Osteoblast (primary cell): ENCODE measurements around the gene MDM1. TPM values are rescaled to one million over a fixed set of nuclear protein-coding genes. Genes with fewer than 3 reads are reported as not detected.

Experiments used
- DNase-seq: peaks from one replicate; pipeline ENCODE4 v3.0.0; 2011; ENCODE audit warnings: low spot score, mixed read lengths; ENCODE audit not compliant: insufficient read length; ENCODE audit errors: missing footprints
- H2AFZ ChIP-seq: 2 replicates; pipeline ENCODE4 v1.6.0; 2011; ENCODE audit warnings: mild to moderate bottlenecking, low read length
- H3K27ac ChIP-seq: 2 replicates; pipeline ENCODE4 v1.5.1; 2011; ENCODE audit warnings: mild to moderate bottlenecking, low read depth, low read length, moderate library complexity
- H3K27me3 ChIP-seq: 2 replicates; pipeline ENCODE4 v1.6.0; 2012; ENCODE audit warnings: mild to moderate bottlenecking, control low read depth, inconsistent platforms, low read length, moderate library complexity; ENCODE audit not compliant: insufficient read depth
- H3K36me3 ChIP-seq: 2 replicates; pipeline ENCODE4 v1.5.1; 2011; ENCODE audit warnings: mild to moderate bottlenecking, low read length, control low read depth, moderate library complexity; ENCODE audit not compliant: insufficient read depth
- H3K4me1 ChIP-seq: 2 replicates; pipeline ENCODE4 v1.5.1; 2011; ENCODE audit warnings: mild to moderate bottlenecking, low read length, control low read depth, moderate library complexity; ENCODE audit not compliant: insufficient read depth
- H3K4me2 ChIP-seq: 2 replicates; pipeline ENCODE4 v1.6.0; 2011; ENCODE audit warnings: mild to moderate bottlenecking, low read length; ENCODE audit not compliant: insufficient read depth
- H3K4me3 ChIP-seq: fragments of 200-600 bp; sonication (generic); 3 replicates; pipeline ENCODE4 v1.5.1; 2012; ENCODE audit warnings: mild to moderate bottlenecking, low read length, inconsistent platforms; ENCODE audit not compliant: insufficient read depth
- H3K79me2 ChIP-seq: 2 replicates; pipeline ENCODE4 v1.6.0; 2012; ENCODE audit warnings: mild to moderate bottlenecking, low read length, control low read depth, inconsistent platforms; ENCODE audit not compliant: insufficient read depth
- H3K9me3 ChIP-seq: 2 replicates; pipeline ENCODE4 v1.5.1; 2011; ENCODE audit warnings: low read depth, low read length, control low read depth
- H4K20me1 ChIP-seq: 2 replicates; pipeline ENCODE4 v1.6.0; 2012; ENCODE audit warnings: mild to moderate bottlenecking, low read length, control low read depth; ENCODE audit not compliant: insufficient read depth
- CTCF ChIP-seq: IDR thresholded peaks from 2 replicates; pipeline ENCODE4 v1.5.1; 2011; ENCODE audit warnings: mild to moderate bottlenecking, low read depth, low read length, moderate library complexity; ENCODE audit errors: extremely low read depth
- total RNA-seq: library from RNA; depleted of rRNA; stranded (reverse); fragments of >200 nt; gene quantifications from 2 replicates; pipeline ENCODE4 v1.2.3, GENCODE V29; 2012

Gene MDM1
- total RNA-seq, result 28.2 and 29.5 TPM in 2 replicates

- H3K4me3 ChIP-seq, result peak within 1 kb of the TSS; percentile 86
- peak within 1 kb of the TSS; percentile 97 for H3K4me2 ChIP-seq
- no peak for TF ChIP-seq CTCF
- peak within 1 kb of the TSS; percentile 47 for H3K27ac ChIP-seq
- H3K36me3 ChIP-seq, result peaks cover 11% of the 10 kb centered on the region
- peaks cover 11% of the 10 kb centered on the region for H3K79me2 ChIP-seq
- peak within 1 kb of the TSS; percentile 96 for H2AFZ ChIP-seq
- peak; percentile 97 for DNase-seq
- no peaks in the 10 kb centered on the region for H3K9me3 ChIP-seq
- H4K20me1 ChIP-seq, result no peaks in the 10 kb centered on the region
- no peaks in the 10 kb centered on the region for H3K27me3 ChIP-seq
- H3K4me1 ChIP-seq, result peaks cover 15% of the 10 kb centered on the region
Observed at GRCh38 chr12:68331869-68332727, at the start of gene MDM1. Gene MDM1, minus strand, starts transcription at chr12:68332362. Its CDS starts 117 bp downstream, at chr12:68332245.

- H3K79me2 ChIP-seq, result no peaks in the 10 kb centered on the region
- no peak for TF ChIP-seq CTCF
- no peaks in the 10 kb centered on the region for H4K20me1 ChIP-seq
- H3K9me3 ChIP-seq, result no peaks in the 10 kb centered on the region
- H3K4me3 ChIP-seq, result no peak overlapping the region
- no peak overlapping the region for H3K4me2 ChIP-seq
- no peak for DNase-seq
- H3K27me3 ChIP-seq, result no peaks in the 10 kb centered on the region
- no peak overlapping the region for H3K27ac ChIP-seq
- no peaks in the 10 kb centered on the region for H3K36me3 ChIP-seq
- H3K4me1 ChIP-seq, result no peaks in the 10 kb centered on the region
- H2AFZ ChIP-seq, result no peak overlapping the region
Observed at GRCh38 chr12:68381476-68382219, 49.5 kb upstream of the MDM1 start.

GRCh38 chr12:68378872-68379606 is 46.9 kb upstream of the MDM1 start:
- H3K27me3 ChIP-seq, result no peaks in the 10 kb centered on the region
- no peak overlapping the region for H2AFZ ChIP-seq
- no peaks in the 10 kb centered on the region for H3K79me2 ChIP-seq
- DNase-seq, result no peak
- H3K9me3 ChIP-seq, result no peaks in the 10 kb centered on the region
- no peaks in the 10 kb centered on the region for H3K36me3 ChIP-seq
- no peak for TF ChIP-seq CTCF
- H4K20me1 ChIP-seq, result no peaks in the 10 kb centered on the region
- no peak overlapping the region for H3K4me3 ChIP-seq
- H3K27ac ChIP-seq, result no peak overlapping the region
- peaks cover 3% of the 10 kb centered on the region for H3K4me1 ChIP-seq
- H3K4me2 ChIP-seq, result no peak overlapping the region
